SK-N-SH (cell line): Measurements from ENCODE around the gene SKI. TPM values are rescaled to one million over a fixed set of nuclear protein-coding genes. Genes with fewer than 3 reads are reported as not detected.

ENCODE experiments used
- CTCF ChIA-PET: fragments of 300-600, 350-600 bp; formaldehyde crosslinking; extraction: SDS; loops from one replicate; lab custom pipeline; 2021; lab: Yijun Ruan, JAX
- POLR2A ChIA-PET: fragments of 350-600 bp; sonication (Branson Sonifier 250); formaldehyde crosslinking; extraction: SDS; loops from one replicate; lab custom pipeline; 2020; ENCODE audit warnings: antibody characterized with exemption, inconsistent platforms; lab: Yijun Ruan, JAX
- DNase-seq: peaks from one replicate; pipeline ENCODE4 v3.0.0; 2012
- H2AFZ ChIP-seq: fragments of 200-600 bp; sonication (generic); 2 replicates; pipeline ENCODE4 v1.8.1; 2016; ENCODE audit warnings: antibody characterized with exemption, mild to moderate bottlenecking, low read depth
- H3F3A ChIP-seq: fragments of 200-600 bp; sonication (generic); replicated peaks from 2 replicates; pipeline ENCODE3; 2016; ENCODE audit warnings: antibody characterized with exemption, mild to moderate bottlenecking; ENCODE audit not compliant: insufficient read depth
- H3K27ac ChIP-seq, 2 experiments: fragments of 200-500 bp in 1 of 2; fragments of 200-600 bp in 1 of 2; sonication (Bioruptor generic) in 1 of 2; sonication (generic), shearing (Covaris generic) in 1 of 2; 2 replicates each; pipeline versions ENCODE4 v1.5.1 to v1.6.1; 2014 to 2016; ENCODE audit warnings: low read depth in 2 of 2, inconsistent platforms in 1 of 2, low read length in 1 of 2, mild to moderate bottlenecking in 1 of 2, mixed read lengths in 1 of 2
- H3K27me3 ChIP-seq: fragments of 200-600 bp; sonication (generic), shearing (Covaris generic); 2 replicates; pipeline ENCODE4 v1.6.1; 2016; ENCODE audit warnings: mixed run types; ENCODE audit not compliant: insufficient read depth
- H3K36me3 ChIP-seq, 2 experiments: fragments of 200-500 bp in 1 of 2; fragments of 200-600 bp in 1 of 2; sonication (Bioruptor generic) in 1 of 2; sonication (generic) in 1 of 2; replicated peaks in 1 of 2; 2 replicates each; pipeline versions ENCODE3 to v1.5.1; 2014 to 2016; ENCODE audit warnings: low read length in 1 of 2, mild to moderate bottlenecking in 1 of 2; ENCODE audit not compliant: insufficient read depth in 2 of 2, control insufficient read depth in 1 of 2
- H3K4me1 ChIP-seq, 2 experiments: fragments of 200-500 bp in 1 of 2; fragments of 200-600 bp in 1 of 2; sonication (Bioruptor generic) in 1 of 2; sonication (generic), shearing (Covaris generic) in 1 of 2; 2 replicates each; pipeline versions ENCODE4 v1.5.1 to v1.6.1; 2014 to 2016; ENCODE audit warnings: low read depth in 1 of 2, low read length in 1 of 2, mixed run types in 1 of 2; ENCODE audit not compliant: insufficient read depth in 2 of 2, control insufficient read depth in 1 of 2
- H3K4me2 ChIP-seq: fragments of 200-600 bp; sonication (generic), shearing (Covaris generic); 2 replicates; pipeline ENCODE4 v1.6.1; 2017; ENCODE audit warnings: mixed run types
- H3K4me3 ChIP-seq, 2 experiments: fragments of 200-500 bp in 1 of 2; fragments of 200-600 bp in 1 of 2; sonication (Bioruptor generic) in 1 of 2; sonication (generic), shearing (Covaris generic) in 1 of 2; 2 replicates each; pipeline versions ENCODE4 v1.5.1 to v1.8.1; 2014 to 2016; ENCODE audit warnings: low read depth in 2 of 2, inconsistent platforms in 1 of 2, low read length in 1 of 2, mild to moderate bottlenecking in 1 of 2, mixed read lengths in 1 of 2, moderate library complexity in 1 of 2
- H3K79me2 ChIP-seq: fragments of 200-600 bp; sonication (generic); 2 replicates; pipeline ENCODE4 v1.8.1; 2017; ENCODE audit warnings: mild to moderate bottlenecking; ENCODE audit not compliant: insufficient read depth
- H3K9ac ChIP-seq: fragments of 200-600 bp; sonication (generic); 2 replicates; pipeline ENCODE4 v1.6.1; 2017; ENCODE audit warnings: mixed run types
- H3K9me2 ChIP-seq: fragments of 200-600 bp; sonication (generic); 2 replicates; pipeline ENCODE4 v1.6.1; 2017; ENCODE audit warnings: mixed run types
- H3K9me3 ChIP-seq: fragments of 200-600 bp; sonication (generic); 2 replicates; pipeline ENCODE4 v1.6.1; 2017; ENCODE audit warnings: mixed run types, mild to moderate bottlenecking, moderate library complexity
- H4K20me1 ChIP-seq: fragments of 200-600 bp; sonication (generic); 2 replicates; pipeline ENCODE4 v1.6.1; 2017; ENCODE audit warnings: mild to moderate bottlenecking, mixed run types; ENCODE audit not compliant: insufficient read depth
- ELF1 ChIP-seq: IDR thresholded peaks from 2 replicates; pipeline ENCODE4 v1.4.0; 2012
- EP300 ChIP-seq, 2 experiments: IDR thresholded peaks; 2 replicates each; pipeline versions ENCODE4 v1.4.0 to v1.6.1; 2012; ENCODE audit warnings: borderline replicate concordance in 1 of 2, low read depth in 1 of 2, low read length in 1 of 2
- FOSL2 ChIP-seq: IDR thresholded peaks from 2 replicates; pipeline ENCODE4 v1.4.0; 2012; ENCODE audit warnings: low read depth, mild to moderate bottlenecking, moderate library complexity, borderline replicate concordance
- MXI1 ChIP-seq: IDR thresholded peaks from 2 replicates; pipeline ENCODE4 v1.6.1; 2012; ENCODE audit warnings: mild to moderate bottlenecking, low read depth, low read length, improper control_type of control experiment
- RAD21 ChIP-seq: IDR thresholded peaks from 2 replicates; pipeline ENCODE4 v1.6.1; 2012; ENCODE audit warnings: mild to moderate bottlenecking, low read length
- SIN3A ChIP-seq: IDR thresholded peaks from 2 replicates; pipeline ENCODE4 v1.6.1; 2012; ENCODE audit warnings: low read depth, mild to moderate bottlenecking, low read length, moderate library complexity, borderline replicate concordance
- TEAD4 ChIP-seq: IDR thresholded peaks from 2 replicates; pipeline ENCODE4 v1.4.0; 2012; ENCODE audit warnings: mild to moderate bottlenecking, borderline replicate concordance; ENCODE audit not compliant: insufficient read depth
- USF2 ChIP-seq: fragments of 150-350 bp; IDR thresholded peaks from 2 replicates; pipeline ENCODE4 v1.6.1; 2017; ENCODE audit warnings: antibody characterized with exemption, low read length, low read depth, borderline replicate concordance
- YY1 ChIP-seq: IDR thresholded peaks from 2 replicates; pipeline ENCODE4 v1.4.0; 2012; ENCODE audit warnings: low read depth, mild to moderate bottlenecking
- WGBS: methylation state at CpG from one replicate; pipeline ENCODE4 v1.1.6; 2017; ENCODE audit warnings: low lambda C conversion rate; 5-methylcytosine and 5-hydroxymethylcytosine counted together
- polyA plus RNA-seq, 3 experiments: library from polyadenylated mRNA; depleted of rRNA; stranded (reverse); fragments of >200 nt; gene quantifications; 2 replicates each; pipeline ENCODE4 v1.2.3, GENCODE V29; 2012
- TF ChIP-seq, protein P1 (sequence below): IDR thresholded peaks from 2 replicates; pipeline ENCODE4 v1.4.0; 2012; ENCODE audit warnings: low read depth, borderline replicate concordance
- TF ChIP-seq, protein P2 (sequence below): IDR thresholded peaks from 2 replicates; pipeline ENCODE4 v1.6.1; 2012; ENCODE audit warnings: mild to moderate bottlenecking, low read depth, low read length, moderate library complexity
- TF ChIP-seq, protein P3 (sequence below): fragments of 200-600 bp; sonication (generic); IDR thresholded peaks from 2 replicates; pipeline ENCODE4 v1.6.1; 2017; ENCODE audit warnings: antibody characterized with exemption, mild to moderate bottlenecking, moderate library complexity

Gene SKI
- polyA plus RNA-seq, 1 of the 3 experiments (the other 2 are of a cell fraction): 7.2 TPM

GRCh38 chr1:2269193-2269921 lies 41.2 kb downstream of the SKI start:
- Histone ChIP-seq H3K4me2 (no peak overlapping the region), H3K4me1 (peaks cover 0 to 79% of the 10 kb centered on the region in 2 experiments; a peak in 1 of 4 replicates), H3K79me2 (peaks cover 97% of the 10 kb centered on the region), H3K9me2 (no peaks in the 10 kb centered on the region), H3K27ac (peak overlapping the region in 1 of 2 experiments; percentile 36; a peak in 1 of 4 replicates), H3K36me3 (no peaks in the 10 kb centered on the region), H3F3A (no peaks in the 10 kb centered on the region), H3K9ac (no peak overlapping the region), H3K27me3 (no peaks in the 10 kb centered on the region), H3K4me3 (no peak overlapping the region), H4K20me1 (peaks cover 98% of the 10 kb centered on the region), H2AFZ (no peak overlapping the region), H3K9me3 (no peaks in the 10 kb centered on the region)
- ChIA-PET POLR2A (interaction anchor here (1.6 kb wide), 1 partner anchor 30 kb away, joined by 3 read pairs; no protein-coding TSS in a partner anchor), CTCF (interaction anchor here (1.0 kb wide), 1 partner anchor 76 kb away, joined by 3 read pairs; no protein-coding TSS in a partner anchor)
- 97% methylated on average over 6 of the region's 28 CpGs for WGBS
- no peak for TF ChIP-seq USF2
- no peak for DNase-seq

GRCh38 chr1:2269922-2270259 lies 41.8 kb downstream of the SKI start:
- H3K79me2 ChIP-seq: peaks cover 97% of the 10 kb centered on the region
- peaks cover 0 to 84% of the 10 kb centered on the region in 2 experiments; a peak in 1 of 4 replicates for H3K4me1 ChIP-seq
- H3K9ac ChIP-seq: no peak overlapping the region
- H4K20me1 ChIP-seq: peaks cover 98% of the 10 kb centered on the region
- no peak overlapping the region for H2AFZ ChIP-seq
- CTCF ChIA-PET: interaction anchor here (1.0 kb wide), 1 partner anchor 76 kb away, joined by 3 read pairs; no protein-coding TSS in a partner anchor
- no CpG with 5 or more reads among the region's 13 CpGs for WGBS
- no peak overlapping the region for H3K4me2 ChIP-seq
- POLR2A ChIA-PET: interaction anchor here (1.0 to 1.6 kb wide), 2 partner anchors 19 to 29 kb away, joined by 3 read pairs; no protein-coding TSS in a partner anchor
- no peaks in the 10 kb centered on the region for H3F3A ChIP-seq
- H3K27me3 ChIP-seq: no peaks in the 10 kb centered on the region
- TF ChIP-seq FOSL2 (no peak), TEAD4 (no peak), EP300 (IDR thresholded peaks at IDR 0.05; ENCODE audit: borderline replicate concordance in 1 of 2, low read depth in 1 of 2, low read length in 1 of 2) (no peak), YY1 (no peak), ELF1 (no peak), USF2 (no peak), SIN3A (no peak), MXI1 (no peak), RAD21 (no peak)
- TF ChIP-seq, protein P1, sequence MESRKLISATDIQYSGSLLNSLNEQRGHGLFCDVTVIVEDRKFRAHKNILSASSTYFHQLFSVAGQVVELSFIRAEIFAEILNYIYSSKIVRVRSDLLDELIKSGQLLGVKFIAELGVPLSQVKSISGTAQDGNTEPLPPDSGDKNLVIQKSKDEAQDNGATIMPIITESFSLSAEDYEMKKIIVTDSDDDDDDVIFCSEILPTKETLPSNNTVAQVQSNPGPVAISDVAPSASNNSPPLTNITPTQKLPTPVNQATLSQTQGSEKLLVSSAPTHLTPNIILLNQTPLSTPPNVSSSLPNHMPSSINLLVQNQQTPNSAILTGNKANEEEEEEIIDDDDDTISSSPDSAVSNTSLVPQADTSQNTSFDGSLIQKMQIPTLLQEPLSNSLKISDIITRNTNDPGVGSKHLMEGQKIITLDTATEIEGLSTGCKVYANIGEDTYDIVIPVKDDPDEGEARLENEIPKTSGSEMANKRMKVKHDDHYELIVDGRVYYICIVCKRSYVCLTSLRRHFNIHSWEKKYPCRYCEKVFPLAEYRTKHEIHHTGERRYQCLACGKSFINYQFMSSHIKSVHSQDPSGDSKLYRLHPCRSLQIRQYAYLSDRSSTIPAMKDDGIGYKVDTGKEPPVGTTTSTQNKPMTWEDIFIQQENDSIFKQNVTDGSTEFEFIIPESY: no peak
- TF ChIP-seq, protein P2, sequence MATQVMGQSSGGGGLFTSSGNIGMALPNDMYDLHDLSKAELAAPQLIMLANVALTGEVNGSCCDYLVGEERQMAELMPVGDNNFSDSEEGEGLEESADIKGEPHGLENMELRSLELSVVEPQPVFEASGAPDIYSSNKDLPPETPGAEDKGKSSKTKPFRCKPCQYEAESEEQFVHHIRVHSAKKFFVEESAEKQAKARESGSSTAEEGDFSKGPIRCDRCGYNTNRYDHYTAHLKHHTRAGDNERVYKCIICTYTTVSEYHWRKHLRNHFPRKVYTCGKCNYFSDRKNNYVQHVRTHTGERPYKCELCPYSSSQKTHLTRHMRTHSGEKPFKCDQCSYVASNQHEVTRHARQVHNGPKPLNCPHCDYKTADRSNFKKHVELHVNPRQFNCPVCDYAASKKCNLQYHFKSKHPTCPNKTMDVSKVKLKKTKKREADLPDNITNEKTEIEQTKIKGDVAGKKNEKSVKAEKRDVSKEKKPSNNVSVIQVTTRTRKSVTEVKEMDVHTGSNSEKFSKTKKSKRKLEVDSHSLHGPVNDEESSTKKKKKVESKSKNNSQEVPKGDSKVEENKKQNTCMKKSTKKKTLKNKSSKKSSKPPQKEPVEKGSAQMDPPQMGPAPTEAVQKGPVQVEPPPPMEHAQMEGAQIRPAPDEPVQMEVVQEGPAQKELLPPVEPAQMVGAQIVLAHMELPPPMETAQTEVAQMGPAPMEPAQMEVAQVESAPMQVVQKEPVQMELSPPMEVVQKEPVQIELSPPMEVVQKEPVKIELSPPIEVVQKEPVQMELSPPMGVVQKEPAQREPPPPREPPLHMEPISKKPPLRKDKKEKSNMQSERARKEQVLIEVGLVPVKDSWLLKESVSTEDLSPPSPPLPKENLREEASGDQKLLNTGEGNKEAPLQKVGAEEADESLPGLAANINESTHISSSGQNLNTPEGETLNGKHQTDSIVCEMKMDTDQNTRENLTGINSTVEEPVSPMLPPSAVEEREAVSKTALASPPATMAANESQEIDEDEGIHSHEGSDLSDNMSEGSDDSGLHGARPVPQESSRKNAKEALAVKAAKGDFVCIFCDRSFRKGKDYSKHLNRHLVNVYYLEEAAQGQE: no peak
- TF ChIP-seq, protein P3, sequence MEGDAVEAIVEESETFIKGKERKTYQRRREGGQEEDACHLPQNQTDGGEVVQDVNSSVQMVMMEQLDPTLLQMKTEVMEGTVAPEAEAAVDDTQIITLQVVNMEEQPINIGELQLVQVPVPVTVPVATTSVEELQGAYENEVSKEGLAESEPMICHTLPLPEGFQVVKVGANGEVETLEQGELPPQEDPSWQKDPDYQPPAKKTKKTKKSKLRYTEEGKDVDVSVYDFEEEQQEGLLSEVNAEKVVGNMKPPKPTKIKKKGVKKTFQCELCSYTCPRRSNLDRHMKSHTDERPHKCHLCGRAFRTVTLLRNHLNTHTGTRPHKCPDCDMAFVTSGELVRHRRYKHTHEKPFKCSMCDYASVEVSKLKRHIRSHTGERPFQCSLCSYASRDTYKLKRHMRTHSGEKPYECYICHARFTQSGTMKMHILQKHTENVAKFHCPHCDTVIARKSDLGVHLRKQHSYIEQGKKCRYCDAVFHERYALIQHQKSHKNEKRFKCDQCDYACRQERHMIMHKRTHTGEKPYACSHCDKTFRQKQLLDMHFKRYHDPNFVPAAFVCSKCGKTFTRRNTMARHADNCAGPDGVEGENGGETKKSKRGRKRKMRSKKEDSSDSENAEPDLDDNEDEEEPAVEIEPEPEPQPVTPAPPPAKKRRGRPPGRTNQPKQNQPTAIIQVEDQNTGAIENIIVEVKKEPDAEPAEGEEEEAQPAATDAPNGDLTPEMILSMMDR: no peak
- no peaks in the 10 kb centered on the region for H3K9me3 ChIP-seq
- H3K36me3 ChIP-seq: no peaks in the 10 kb centered on the region
- no peaks in the 10 kb centered on the region for H3K9me2 ChIP-seq
- no peak for DNase-seq
- peak overlapping the region in 1 of 2 experiments; percentile 94; a peak in 2 of 4 replicates for H3K27ac ChIP-seq
- no peak overlapping the region; a peak in 1 of 4 replicates for H3K4me3 ChIP-seq
